HTR-8/SVneo (cell line): Measurements from ENCODE around the gene PCNX2.

Source experiments
- DNase-seq: peaks from one replicate; pipeline ENCODE4 v3.0.0; 2011; ENCODE audit warnings: low spot score, mixed read lengths; ENCODE audit not compliant: insufficient read length
- FAIRE-seq: peaks from 2 replicates; lab custom pipeline; 2011; peaks lifted over from hg19 to GRCh38; lab: Jason Lieb, UNC

The PCNX2 gene

GRCh38 chr1:232996143-232996542, 299.4 kb downstream of the PCNX2 start:
- FAIRE-seq (no peak), DNase-seq (no peak)

DNA sequence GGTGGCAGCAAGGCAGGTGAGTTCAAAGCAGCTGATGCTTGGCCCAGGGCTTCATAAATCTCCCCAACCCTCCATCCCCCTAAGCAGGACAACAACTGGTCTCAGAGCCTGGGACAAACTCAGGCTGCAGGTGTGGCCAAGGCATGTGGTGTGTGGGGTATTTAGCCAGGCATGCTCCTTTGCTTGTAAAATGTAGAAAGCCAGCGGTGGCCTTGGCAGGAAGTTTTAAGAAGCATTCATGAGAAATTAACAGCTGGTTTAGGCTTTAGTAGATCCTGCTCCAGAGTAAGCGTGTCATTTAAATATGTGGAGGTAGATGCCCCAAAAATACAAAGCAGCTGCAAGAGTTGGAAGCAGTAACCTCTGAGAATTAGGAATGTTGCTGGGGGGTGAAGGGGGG, 300.3 kb downstream of the PCNX2 start:
- DNase-seq = no peak
- FAIRE-seq = no peak

- FAIRE-seq (no peak), DNase-seq (no peak)
Measured at GRCh38 chr1:232993555-232993954, 302.0 kb downstream of the PCNX2 start.

DNA sequence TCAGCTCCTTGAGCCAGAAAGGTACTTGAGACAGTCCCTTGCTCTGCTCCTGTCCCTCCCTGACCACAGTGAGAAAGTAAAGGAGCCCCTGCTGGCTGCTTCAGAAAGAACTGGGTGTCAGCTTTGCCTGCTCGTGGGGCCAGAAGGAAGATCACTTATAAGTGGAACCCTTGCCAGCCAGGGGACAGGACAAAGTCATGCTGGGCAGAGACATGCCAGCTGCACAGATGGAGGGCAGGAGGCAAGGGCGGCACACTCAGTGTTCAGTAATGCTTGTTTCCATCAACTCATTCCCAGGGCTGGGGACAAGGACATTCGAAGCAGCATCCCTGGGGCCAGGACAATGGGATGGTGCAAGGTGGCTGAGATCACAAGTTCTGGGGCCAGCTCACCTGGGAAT, 303.3 kb downstream of the PCNX2 start:
- no peak for DNase-seq
- no peak for FAIRE-seq

DNA sequence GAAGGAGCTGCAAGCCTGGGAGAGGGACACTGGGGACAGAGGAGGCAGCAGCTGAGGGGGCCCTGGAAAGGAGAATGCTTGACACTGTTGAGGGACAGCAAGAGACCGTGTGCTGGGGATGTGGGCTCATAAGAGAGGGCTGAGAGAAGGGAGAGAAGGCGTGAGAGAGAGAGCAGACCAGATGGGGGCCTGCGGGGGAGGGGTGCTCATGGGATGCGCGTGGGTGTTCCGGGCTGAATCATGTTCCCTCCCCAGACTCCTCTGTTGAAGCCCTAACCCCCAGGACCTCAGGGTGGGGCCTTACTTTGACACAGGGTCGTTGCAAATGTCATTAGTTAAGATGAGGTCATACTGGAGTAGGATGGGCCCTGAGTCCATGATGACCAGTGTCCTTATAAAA, 304.3 kb downstream of the PCNX2 start:
- FAIRE-seq = no peak
- no peak for DNase-seq

DNA sequence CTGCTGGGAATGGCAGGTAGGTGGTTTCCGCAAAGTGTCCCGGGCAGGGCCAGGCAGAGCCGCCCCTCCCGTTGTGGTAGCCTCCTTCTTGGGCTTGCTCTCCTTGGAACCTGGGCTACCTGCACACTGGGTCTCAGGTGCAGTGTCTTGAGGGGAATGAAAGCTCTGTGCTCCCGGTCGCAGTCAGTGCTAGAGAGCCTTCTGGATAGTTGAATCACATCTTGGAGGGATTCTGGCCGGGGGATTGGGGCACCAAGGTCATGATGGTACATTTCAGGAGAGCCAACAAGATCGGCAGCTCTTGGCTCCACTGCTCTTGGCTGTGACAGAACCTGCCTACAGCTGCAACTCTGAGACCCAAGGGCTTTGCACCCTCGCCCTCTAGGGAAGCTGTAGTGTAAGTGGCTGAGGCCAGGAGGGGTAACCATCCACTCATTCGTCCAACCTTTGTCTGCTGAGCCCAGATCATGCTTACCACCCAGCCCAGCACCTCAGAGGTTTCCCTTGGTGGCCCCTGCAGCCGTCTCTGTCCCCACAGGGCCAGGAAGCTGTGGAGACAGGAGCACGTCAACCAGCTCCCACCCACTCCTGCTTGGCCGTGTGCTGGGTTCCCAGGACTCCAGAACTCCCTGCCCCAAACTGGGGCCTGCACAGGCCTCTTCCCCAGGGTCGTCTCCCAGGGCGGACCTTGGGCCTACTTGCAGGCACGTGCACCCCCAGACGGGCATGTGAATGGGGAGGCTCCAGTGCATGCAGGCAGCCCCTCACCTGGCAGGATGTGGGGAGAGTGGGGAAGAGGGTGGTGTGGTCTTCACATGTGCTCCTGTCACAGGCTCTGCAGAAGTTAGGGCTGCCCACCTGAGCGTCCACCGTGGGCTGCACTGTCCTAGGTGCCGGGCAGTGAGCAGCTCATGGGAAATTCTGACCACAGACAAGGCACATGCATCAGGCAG, 305.1 kb downstream of the PCNX2 start:
- DNase-seq = no peak
- FAIRE-seq = no peak

DNA sequence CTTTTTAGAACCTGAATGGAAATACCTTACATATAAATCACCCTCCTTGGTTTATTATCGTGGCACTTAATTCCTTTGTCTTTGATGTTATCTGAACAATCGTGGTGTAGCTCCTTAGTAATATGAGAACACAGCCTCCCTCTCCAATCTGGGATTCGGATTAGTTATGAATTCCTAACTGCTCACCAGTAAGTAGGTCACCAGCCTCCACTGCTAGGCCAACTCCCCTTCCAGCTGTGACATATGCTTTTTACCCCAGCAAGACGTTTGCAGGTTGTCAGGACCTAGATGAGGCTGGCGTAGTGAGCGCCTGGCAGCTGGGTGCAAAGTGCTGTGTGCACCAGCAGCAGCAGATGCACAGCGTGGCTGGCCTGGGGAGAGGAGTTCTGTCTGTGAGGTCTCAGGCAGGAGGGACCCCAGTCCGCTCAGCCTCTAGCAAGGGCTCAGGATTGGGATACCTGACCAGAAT, 306.9 kb downstream of the PCNX2 start:
- DNase-seq (peak; percentile 66), FAIRE-seq (peak; percentile 9)

DNA sequence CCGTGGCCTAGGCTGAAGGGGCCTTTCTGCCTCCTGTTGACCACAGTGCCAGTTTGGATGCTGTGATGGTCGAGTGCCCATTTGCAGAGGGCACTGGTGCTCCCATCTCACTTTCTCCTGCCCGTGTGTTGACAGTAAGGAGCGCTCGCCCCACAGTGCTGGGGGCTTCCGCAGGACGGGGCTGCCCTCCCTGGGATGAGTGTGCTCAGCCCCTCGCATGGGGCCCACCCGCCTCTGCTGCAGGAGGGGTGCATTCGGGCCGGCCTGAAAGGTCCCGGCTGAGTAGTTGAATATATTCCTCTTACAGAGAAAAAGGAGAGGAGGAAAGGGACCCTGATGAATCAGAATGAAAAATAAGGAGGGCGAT, 307.8 kb downstream of the PCNX2 start:
- FAIRE-seq = no peak
- no peak for DNase-seq

DNA sequence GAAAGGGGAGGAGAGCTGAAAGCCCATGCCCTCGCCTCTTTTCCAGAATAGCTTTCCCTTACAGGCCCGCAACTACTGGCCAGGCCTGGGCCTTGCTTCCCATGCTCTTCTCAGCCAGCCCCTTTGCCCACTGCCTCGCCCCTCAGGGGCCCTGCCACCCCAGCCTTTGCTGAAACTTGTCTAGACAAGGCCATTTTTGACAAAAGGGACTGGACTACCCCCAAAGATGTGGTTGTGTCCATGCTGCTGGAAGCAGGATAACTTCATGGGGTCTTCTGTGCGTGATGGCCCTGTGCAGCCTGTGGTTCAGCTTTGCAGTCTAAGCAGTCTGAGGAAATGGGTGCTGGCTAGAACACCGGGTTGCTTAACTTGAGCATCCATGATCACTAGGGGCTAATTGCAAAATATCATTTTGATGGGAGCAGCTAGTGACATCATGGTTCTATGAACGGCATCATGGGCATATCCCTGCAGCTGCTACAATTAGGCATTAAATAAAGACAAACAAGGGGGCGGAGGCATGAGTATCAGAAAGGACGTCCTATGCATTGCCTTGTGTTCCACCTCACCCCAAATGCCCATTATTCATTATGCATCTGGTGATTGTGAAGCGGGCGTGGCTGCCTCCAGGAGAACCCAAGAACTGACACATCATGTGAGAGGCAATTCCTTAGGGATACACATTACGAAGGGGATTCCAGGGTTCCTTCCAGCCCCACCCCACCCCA, 308.3 kb downstream of the PCNX2 start:
- no peak for FAIRE-seq
- no peak for DNase-seq

DNA sequence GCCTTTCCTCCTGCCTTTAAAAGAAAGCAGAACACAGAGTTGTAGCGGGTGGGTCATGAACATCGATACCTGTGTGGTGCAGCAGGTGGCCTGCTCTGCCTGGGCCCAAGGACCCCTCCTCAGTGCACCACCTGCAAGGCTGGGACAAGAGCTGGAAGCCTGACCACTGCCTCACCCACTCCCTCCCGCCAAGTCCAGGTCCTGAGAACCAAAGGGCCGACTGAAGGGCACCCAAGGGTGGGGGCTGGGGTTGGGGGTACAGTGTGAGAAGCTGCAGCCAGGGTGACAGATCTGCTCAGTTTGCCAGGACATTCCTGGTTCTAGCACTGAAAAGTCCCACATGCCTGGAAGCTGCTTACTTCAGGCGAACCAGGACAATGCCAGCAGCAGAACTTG, 309.0 kb downstream of the PCNX2 start:
- FAIRE-seq (no peak), DNase-seq (no peak)

DNA sequence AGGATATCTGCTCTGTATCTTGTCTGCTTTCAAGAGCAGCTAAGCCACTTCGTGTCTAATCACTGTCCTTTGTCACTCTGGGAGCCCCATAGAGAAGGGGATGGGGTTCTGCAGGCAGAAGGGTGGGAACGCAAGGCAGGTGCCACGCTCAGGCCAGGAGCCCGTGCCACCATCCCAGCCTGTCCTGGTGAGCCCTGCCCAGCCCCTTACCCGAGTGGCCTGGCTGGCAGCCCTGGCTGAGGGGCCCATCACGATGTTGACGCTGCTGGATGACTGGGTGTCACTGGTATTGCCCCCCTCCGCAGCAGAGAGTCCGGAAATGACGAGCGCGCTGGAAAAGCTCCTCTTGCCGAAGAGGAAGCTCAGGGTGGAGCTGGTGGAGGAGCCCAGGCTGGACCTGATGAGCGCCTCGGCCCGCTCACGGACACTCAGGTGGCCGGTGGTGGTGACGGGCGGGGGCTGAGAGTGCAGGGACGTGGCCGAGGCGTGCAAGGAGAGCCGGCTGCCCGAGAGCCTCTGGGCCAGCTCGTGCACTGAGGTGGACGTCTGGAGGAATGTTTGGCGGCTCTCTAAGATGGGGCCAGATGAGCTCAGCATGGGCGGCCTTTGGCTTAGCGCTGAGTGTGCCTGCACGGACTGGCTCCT, 309.5 kb downstream of the PCNX2 start:
- DNase-seq = no peak
- no peak for FAIRE-seq

DNA sequence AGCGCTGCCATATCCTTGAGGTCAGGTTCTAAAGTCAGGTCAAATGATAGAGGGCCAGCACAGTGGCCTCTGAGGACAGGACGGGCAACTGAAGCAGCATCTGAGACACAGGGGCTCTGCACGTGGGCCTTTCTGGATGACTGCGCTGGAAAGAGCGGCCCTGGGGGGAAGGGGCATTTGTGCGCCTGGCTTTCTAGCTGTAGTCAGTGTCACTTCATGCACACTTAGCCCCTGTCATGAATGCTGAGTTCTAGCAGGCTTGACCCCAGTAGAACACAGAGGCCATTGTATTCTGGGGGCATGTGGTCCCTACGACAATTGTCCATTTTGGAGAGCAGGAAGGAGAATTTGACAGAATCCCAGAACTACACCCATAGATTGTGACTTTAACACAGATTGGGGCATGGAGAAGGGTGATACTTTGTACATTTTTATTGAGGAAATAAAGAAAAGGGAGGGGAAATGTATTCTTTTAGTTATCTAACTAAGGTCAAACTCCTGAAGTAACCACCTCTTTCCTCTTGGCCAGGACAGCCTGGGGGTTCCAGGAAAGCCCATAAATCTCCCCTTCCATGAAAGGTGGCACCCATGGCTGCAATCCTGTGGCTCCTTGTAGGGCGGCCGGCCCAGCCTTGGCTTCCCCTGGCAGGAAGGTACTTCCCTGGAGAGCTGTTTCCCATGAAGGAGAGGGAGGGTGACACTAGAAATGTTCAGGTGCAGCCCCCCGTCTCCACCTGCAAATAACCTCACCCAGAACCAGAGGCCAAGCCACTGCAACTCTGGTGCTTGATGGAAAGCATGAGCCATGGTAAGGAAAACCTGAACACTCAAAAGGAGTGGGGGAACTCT, 310.7 kb downstream of the PCNX2 start:
- no peak for FAIRE-seq
- no peak for DNase-seq

GRCh38 chr1:232983817-232984567, 311.5 kb downstream of the PCNX2 start:
- DNase-seq = no peak
- FAIRE-seq = no peak

DNA sequence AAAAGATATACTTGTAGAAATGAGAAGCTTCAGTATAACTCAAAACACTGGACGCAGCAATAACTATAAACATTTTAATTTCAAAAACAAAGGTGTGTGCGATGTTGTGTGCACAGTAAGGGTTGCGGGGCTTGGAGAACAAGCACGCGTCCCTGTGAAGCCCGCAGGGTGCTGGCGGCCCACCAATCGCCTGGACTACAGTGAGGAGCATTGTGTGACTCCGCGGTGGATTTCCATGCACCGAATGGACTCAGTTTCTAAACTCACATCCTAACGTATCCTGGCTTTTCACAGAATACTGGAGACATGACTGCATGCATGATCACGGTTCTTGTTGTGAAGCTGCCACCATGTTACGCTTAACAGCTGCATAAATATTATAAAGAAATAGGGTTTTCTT, 312.1 kb downstream of the PCNX2 start:
- FAIRE-seq (no peak), DNase-seq (no peak)

- DNase-seq = peak; percentile 21
- FAIRE-seq = peak; percentile 16
Measured at GRCh38 chr1:232982238-232982944, 313.1 kb downstream of the PCNX2 start.

- FAIRE-seq = peak; percentile 9
- no peak for DNase-seq
Measured at GRCh38 chr1:232980986-232981560, 314.5 kb downstream of the PCNX2 start.

DNA sequence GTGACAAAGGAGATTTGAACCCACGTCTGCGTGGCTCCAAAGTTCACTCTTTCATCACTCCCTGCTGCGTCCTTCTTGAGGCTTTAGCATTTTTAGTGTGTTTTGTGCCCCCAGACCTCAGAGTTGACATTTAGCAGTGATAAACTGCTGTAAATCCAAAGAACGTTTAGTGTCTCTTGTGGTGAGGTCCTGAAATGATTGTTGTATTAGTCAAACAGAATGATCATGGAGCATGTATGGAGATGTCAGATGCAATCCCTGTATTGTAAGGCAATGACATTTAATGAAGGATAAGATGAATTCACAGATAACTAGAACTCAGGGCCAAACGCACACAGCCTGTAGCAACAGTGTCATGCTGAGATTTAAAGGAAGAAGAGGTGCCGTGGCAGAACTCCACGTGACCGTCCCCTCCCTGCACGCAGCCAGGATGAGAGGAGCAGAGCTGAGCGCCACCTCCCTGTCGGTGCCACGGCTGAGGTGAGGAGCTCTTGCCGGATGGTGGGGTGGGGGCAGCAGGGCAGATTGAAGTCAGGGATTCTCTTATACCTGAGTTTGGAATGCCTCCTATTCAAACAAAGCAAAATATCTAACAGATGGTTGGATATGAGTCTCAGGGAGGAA, 315.1 kb downstream of the PCNX2 start:
- FAIRE-seq (no peak), DNase-seq (no peak)

- no peak for FAIRE-seq
- DNase-seq = no peak
Measured at GRCh38 chr1:232979558-232979957, 316.0 kb downstream of the PCNX2 start.
